HG02623 (cell line): Measurements from ENCODE around the gene ZNF609.

Experiments used
- ATAC-seq: cut with Tn5 transposase; IDR thresholded peaks from one replicate; pipeline ENCODE4 v1.9.1; 2021; ENCODE audit warnings: moderate library complexity; ENCODE audit not compliant: unreplicated experiment

The ZNF609 gene

GRCh38 chr15:64502551-64502950, 42.2 kb downstream of the ZNF609 start:
- ATAC-seq, result no peak

- ATAC-seq, result no peak
Observed at GRCh38 chr15:64503197-64503596, 42.8 kb downstream of the ZNF609 start.

- ATAC-seq, result no peak
Observed at GRCh38 chr15:64503640-64504039, 43.3 kb downstream of the ZNF609 start.

DNA sequence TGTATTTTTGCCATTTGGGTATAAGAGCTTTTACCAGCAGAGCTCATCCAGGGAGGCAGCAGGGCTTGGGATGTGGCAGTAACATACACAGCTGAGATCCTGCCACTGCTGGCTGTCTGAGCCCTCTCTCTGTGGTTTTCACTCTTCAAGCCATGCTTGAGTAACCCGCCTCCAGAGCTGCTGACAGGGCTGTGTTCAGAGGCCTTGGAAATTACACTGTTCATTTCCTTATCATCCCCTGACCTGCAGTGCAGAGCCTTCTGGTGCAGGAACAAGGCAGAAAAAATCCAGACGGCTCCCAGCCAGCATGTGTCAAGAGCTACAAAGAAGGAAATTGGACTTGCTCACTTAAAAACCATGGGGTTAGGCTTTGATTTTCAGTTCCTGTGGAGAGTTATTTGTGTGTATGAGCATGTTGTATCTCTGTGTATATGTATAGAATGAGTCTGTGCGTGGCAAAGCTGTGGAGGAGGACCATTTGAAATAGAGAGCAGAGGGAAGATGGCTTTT, 47.0 kb downstream of the ZNF609 start:
- no peak for ATAC-seq

DNA sequence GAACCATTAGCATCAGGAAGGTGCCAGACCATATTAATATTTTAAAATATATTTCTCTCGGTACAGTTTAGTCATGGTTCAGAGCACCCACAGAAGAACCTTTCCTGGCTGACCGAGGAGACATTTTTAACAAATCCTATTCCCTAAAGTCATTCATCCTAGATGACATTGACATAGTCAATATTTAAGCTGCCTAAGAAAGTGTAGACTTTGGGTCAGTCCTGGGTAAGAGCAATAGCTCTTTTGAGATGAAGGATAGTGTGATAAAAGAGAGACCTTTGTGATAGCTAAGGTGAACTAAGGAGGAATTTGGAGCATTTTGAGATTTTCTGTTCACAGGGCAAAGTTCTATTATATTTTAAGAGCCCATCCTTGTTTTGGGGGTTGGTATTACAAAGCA, 47.5 kb downstream of the ZNF609 start:
- no peak for ATAC-seq

- ATAC-seq, result no peak
Observed at GRCh38 chr15:64513823-64514222, 53.4 kb downstream of the ZNF609 start.

GRCh38 chr15:64515196-64515595, 54.8 kb downstream of the ZNF609 start:
- no peak for ATAC-seq

DNA sequence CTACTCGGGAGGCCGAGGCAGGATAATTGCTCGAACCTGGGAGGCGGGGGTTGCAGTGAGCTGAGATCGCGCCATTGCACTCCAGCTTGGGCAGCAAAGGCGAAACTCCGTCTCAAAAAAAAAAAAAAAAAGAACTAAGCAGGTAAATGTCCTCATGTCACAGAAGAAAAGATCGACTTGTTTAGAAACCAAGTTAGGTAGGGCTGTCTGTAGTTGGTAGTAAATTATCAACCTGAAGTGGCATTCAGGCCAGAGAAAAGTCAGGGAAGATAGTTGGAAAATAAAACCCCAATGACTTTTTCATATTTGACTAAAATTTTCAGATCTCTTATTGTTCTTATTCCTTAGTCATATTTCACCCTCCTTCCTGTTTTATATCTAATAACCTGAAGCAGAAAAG, 55.4 kb downstream of the ZNF609 start:
- no peak for ATAC-seq

DNA sequence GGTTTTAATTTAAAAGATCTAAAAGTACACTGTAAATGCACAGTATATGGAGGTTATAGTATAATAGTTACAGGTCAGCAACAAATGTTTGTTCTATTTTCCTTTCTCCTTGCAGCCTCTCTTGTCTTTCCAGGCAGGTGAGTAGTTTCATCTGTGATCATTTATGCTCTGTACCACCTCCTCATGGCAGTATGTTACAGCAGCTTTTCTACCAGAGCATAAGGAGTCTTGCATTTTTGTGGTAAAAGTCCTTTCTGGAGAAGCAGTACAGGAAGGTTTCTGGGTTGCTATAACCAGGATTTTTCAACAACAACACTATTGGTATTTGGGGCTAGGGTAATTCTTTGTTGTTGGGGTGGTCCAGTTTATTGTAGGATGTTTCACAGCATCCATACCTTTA, 59.5 kb downstream of the ZNF609 start:
- ATAC-seq, result no peak

DNA sequence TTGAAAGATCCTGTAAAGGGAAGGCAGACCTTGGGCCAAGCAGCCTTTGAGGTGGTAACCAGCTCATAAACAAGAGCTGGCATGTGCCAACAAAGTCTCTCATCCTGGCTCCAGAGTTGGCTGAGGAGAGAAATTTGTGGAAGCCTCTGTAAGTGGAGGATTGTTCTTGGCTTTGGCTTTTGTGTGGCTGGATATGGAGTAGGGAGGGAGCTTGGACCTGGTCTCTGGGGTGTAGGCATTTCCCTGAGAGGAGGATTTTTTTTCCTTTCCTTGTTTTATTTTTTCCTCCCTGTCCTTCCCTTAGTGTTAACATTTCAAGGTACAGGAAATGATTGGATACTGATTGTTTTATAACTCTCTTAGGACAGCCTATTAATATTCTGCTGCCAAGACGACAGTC, 60.8 kb downstream of the ZNF609 start:
- no peak for ATAC-seq

DNA sequence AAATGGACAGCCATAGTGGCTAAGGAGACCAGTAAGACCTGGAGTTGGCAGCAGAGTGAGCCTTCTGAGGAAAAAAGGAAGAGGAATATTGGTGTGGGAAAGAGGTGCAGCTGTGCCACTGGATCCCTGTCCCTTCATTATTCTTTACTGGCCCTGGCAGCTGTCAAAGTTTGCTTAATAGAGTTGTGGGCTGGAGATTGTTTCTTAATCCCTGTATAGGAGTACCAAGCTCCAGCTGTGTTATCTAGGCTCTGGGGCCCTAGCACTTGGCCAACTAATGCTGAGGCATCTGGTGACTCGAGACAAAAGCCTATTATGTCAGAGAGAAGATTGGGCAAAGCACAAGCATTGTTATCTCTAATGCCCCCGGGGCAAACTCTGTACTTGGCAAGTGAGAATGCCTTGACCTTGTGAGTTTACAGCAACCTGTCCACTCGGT, 61.4 kb downstream of the ZNF609 start:
- ATAC-seq, result no peak

- no peak for ATAC-seq
Observed at GRCh38 chr15:64522226-64522823, 61.9 kb downstream of the ZNF609 start.

DNA sequence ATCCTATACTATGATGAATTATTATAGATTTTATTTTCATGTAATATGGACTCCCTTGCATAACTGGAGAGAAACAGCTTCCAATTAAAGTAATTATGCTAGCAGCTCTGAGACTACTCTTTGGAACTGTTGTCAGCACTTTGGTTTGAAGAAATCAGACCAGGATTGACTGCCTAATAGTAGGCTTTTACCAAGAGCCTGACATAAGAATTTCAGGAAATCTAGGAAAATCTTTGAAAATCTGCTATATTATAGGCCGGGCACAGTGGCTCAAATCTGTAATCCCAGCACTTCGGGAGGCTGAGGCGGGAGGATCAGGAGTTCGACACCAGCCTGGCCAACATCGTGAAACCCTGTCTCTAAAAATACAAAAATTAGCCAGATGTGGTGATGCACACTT, 62.9 kb downstream of the ZNF609 start:
- no peak for ATAC-seq

- ATAC-seq, result no peak
Observed at GRCh38 chr15:64524778-64525177, 64.4 kb downstream of the ZNF609 start.

- ATAC-seq, result no peak
Observed at GRCh38 chr15:64525828-64526530, 65.6 kb downstream of the ZNF609 start.

DNA sequence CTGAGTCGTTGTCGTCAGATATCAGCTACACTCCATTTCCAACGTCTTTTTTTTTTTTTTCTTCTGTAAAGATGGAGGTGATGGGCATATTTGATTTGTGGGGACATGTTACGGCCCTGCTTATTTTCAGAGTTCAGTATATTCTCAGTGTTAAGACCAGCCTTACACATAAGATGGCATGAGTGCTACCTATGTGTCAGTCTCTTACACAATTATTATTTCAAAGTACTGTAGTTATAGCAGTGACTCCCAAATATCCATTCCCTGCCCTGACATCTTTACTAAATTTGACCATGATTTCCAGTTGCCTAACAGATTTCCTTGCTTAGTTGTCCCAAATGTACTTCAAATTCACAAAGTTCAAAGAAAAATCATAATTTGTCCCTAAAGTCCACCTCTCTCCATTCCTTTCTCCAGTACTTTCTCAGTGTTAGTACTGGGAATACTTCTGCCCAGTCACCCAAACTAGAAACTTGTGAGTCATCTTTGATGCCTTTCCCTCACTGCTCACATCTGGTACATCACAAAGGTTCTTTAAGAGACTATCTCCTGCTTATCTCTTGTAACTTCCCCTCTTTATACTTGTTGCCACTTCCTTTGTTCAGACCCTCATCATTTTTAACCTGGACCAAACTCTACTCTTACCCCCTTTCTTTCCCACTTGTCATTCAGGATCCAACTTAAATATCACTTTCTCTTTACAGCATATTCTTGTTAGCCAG, 67.0 kb downstream of the ZNF609 start:
- ATAC-seq, result no peak

DNA sequence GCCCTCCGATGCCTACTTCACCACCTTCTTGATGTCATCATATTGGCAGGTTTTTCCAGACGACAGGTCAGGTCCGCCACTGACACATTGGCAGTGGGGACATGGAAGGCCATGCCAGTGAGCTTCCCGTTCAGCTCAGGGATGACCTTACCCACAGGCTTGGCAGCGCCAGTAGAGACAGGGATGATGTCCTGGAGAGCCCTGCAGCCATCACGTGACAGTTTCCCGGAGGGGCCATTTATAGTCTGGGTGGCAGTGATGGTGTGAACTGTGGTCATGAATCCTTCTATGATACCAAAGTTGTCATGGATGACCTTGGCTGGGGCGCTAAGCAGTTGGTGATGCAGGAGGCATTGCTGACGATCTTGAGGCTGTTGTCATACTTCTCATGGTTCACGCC, 68.5 kb downstream of the ZNF609 start:
- ATAC-seq, result no peak

DNA sequence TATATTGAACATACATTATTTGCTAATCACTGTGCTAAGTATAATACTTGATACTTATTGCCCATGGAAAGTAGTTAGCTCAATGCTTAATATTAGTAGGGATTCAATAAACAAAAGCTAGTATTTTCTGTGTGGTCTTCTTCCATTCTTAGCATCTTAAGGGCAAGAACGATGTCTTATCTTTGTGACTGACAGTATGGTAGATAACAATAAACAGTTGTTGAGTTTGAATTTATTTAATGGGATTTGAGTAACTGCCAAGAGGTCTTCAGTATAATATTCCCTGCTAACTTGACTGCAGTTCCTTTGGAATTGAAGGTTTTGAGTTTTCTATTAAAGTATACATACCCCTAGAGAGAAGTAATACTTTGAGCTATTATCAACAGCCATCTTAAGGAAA, 70.1 kb downstream of the ZNF609 start:
- no peak for ATAC-seq

DNA sequence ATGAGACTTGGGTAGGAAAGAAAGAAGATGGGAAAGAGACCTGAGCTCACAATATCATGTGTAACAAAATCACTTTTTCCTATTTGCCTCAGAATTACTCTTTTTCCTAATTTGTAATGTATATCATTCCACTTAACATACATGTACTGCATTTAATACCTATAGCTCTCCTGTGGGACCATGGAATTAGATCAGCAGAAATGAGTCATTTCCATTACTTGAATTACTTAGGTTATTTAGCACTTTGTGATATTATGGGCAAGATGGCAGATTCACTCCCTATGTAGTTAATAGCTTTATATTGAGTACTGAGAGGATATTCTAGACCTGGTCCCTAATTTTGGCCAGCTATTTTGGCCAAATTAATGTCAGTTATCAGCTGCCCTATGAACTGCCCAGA, 70.5 kb downstream of the ZNF609 start:
- no peak for ATAC-seq

DNA sequence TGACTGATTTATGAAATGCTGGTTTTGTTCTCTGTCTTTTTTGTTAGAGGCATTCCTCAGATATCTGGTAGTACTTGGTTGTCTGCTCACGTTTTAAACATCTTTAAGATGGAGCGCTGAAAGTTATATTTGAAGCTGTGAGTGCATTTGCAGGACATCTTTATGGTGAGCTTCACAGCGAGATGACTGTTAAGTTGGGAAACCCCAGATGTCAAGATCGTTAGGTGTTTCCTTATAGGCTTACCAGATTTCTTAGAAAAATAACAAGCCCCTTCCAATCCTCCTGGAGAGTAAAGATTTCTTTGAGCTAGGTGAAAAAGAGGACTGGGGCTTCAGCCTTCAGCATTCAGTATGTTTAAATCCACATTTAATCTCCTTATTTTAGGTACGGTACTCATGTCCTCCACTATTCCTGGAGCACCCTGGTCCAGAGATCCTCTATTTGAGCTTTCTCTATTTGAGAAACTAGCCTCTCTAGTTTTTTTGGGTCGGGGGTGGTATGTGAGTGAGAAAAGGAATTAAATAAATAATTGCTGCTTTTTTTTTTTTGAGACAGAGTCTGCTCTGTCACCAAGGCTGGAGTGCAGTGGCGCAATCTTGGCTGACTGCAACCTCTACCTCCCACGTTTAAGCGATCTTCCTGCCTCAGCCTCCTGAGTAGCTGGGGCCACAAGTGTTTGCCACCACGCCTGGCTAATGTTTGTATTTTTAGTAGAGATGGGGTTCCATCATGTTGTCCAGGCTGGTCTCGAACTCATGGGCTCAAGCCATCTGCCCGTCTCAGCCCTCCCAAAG, 72.3 kb downstream of the ZNF609 start:
- ATAC-seq, result no peak
